PFSK-1 (cell line): Measurements from ENCODE around the gene SIX2.

Experiments used
- FOXP2 ChIP-seq: optimal IDR thresholded peaks from 2 replicates; pipeline ENCODE3; 2011; ENCODE audit warnings: borderline replicate concordance, control low read depth, inconsistent platforms; ENCODE audit not compliant: insufficient read depth; ENCODE audit errors: extremely low read length, extremely low read depth
- POLR2AphosphoS5 ChIP-seq: IDR thresholded peaks from 2 replicates; pipeline ENCODE4 v1.6.1; 2012; ENCODE audit warnings: low read depth, mild to moderate bottlenecking, control low read depth, low read length, moderate library complexity
- REST ChIP-seq, 2 experiments: IDR thresholded peaks; 2 replicates each; pipeline versions ENCODE4 v1.6.1 to v1.8.0; 2011 to 2012; ENCODE audit warnings: low read depth in 2 of 2, low read length in 2 of 2, control low read depth in 1 of 2, inconsistent platforms in 1 of 2, mild to moderate bottlenecking in 1 of 2, moderate library complexity in 1 of 2; ENCODE audit not compliant: insufficient read depth in 1 of 2
- SIN3A ChIP-seq: IDR thresholded peaks from 2 replicates; pipeline ENCODE4 v1.6.1; 2012; ENCODE audit warnings: mild to moderate bottlenecking, low read length, moderate library complexity, borderline replicate concordance; ENCODE audit not compliant: insufficient read depth
- TAF1 ChIP-seq: IDR thresholded peaks from 2 replicates; pipeline ENCODE4 v1.6.1; 2012; ENCODE audit warnings: low read length, control low read depth, borderline replicate concordance; ENCODE audit not compliant: insufficient read depth

- no peak for TF ChIP-seq POLR2AphosphoS5
- no peak for TF ChIP-seq REST (IDR thresholded peaks at IDR 0.05; ENCODE audit: insufficient read depth in 1 of 2, low read depth in 2 of 2, low read length in 2 of 2)
- no peak for TF ChIP-seq SIN3A
- TF ChIP-seq TAF1 = no peak
- TF ChIP-seq FOXP2 = no peak
These were observed 51.5 kb downstream of the SIX2 start for GRCh38 chr2:44957656-44958327.
